ENCODE data around the gene ARPC2. TPM values are rescaled to one million over a fixed set of nuclear protein-coding genes. Genes with fewer than 3 reads are reported as not detected.
A peak's percentile ranks its signal among the peaks of the same experiment; 100 is the strongest.

ARPC2 gene
- total RNA-seq, 1 donor from 2014 or later = 276 TPM

GRCh38 chr2:218244204-218244603, 27.2 kb downstream of the ARPC2 start:
- Mint-ChIP-seq H3K4me1 (no peaks in the 10 kb centered on the region), H3K4me3 (no peak overlapping the region), H3K36me3 (peaks cover 53% of the 10 kb centered on the region), H3K9me3 (no peaks in the 10 kb centered on the region), H3K27ac (peak overlapping the region; percentile 25), H3K27me3 (ENCODE audit: low read depth) (no peaks in the 10 kb centered on the region)
- no peak for DNase-seq (ENCODE audit: low spot score in 2 of 2, unreplicated experiment in 2 of 2)
- TF ChIP-seq CTCF (IDR thresholded peaks at IDR 0.05; ENCODE audit: unreplicated experiment) = no peak

GRCh38 chr2:218244665-218245064, 27.7 kb downstream of the ARPC2 start:
- Mint-ChIP-seq H3K27ac (peak overlapping the region; percentile 2), H3K27me3 (ENCODE audit: low read depth) (no peaks in the 10 kb centered on the region), H3K36me3 (peaks cover 56% of the 10 kb centered on the region), H3K9me3 (no peaks in the 10 kb centered on the region), H3K4me3 (no peak overlapping the region), H3K4me1 (no peaks in the 10 kb centered on the region)
- DNase-seq (ENCODE audit: low spot score in 2 of 2, unreplicated experiment in 2 of 2) = no peak
- no peak for TF ChIP-seq CTCF (IDR thresholded peaks at IDR 0.05; ENCODE audit: unreplicated experiment)

GRCh38 chr2:218245214-218245613, 28.2 kb downstream of the ARPC2 start:
- H3K27ac Mint-ChIP-seq = no peak overlapping the region
- no peaks in the 10 kb centered on the region for H3K4me1 Mint-ChIP-seq
- H3K27me3 Mint-ChIP-seq (ENCODE audit: low read depth) = no peaks in the 10 kb centered on the region
- H3K9me3 Mint-ChIP-seq = no peaks in the 10 kb centered on the region
- no peak for DNase-seq (ENCODE audit: low spot score in 2 of 2, unreplicated experiment in 2 of 2)
- no peak for TF ChIP-seq CTCF (IDR thresholded peaks at IDR 0.05; ENCODE audit: unreplicated experiment)
- H3K4me3 Mint-ChIP-seq = no peak overlapping the region
- peaks cover 60% of the 10 kb centered on the region for H3K36me3 Mint-ChIP-seq

GRCh38 chr2:218249691-218250090, 32.7 kb downstream of the ARPC2 start:
- Mint-ChIP-seq H3K36me3 (peaks cover 55% of the 10 kb centered on the region), H3K4me1 (no peaks in the 10 kb centered on the region), H3K9me3 (no peaks in the 10 kb centered on the region), H3K27me3 (ENCODE audit: low read depth) (no peaks in the 10 kb centered on the region), H3K4me3 (no peak overlapping the region), H3K27ac (peak overlapping the region; percentile 9)
- DNase-seq (ENCODE audit: low spot score in 2 of 2, unreplicated experiment in 2 of 2) = no peak
- no peak for TF ChIP-seq CTCF (IDR thresholded peaks at IDR 0.05; ENCODE audit: unreplicated experiment)

GRCh38 chr2:218252509-218253231, 35.7 kb downstream of the ARPC2 start:
- TF ChIP-seq CTCF (IDR thresholded peaks at IDR 0.05; ENCODE audit: unreplicated experiment) = no peak
- Mint-ChIP-seq H3K4me1 (peaks cover 3% of the 10 kb centered on the region), H3K36me3 (peaks cover 45% of the 10 kb centered on the region), H3K9me3 (no peaks in the 10 kb centered on the region), H3K27ac (no peak overlapping the region), H3K4me3 (no peak overlapping the region), H3K27me3 (ENCODE audit: low read depth) (no peaks in the 10 kb centered on the region)
- DNase-seq (ENCODE audit: low spot score in 2 of 2, unreplicated experiment in 2 of 2) = no peak
